ENCODE data around the gene KCNE2.
"Not testable (repeated sequence)": the region's sequence is repeated elsewhere in the genome, so short reads cannot be mapped to it uniquely, and the experiment has no call there.

The KCNE2 gene

DNA sequence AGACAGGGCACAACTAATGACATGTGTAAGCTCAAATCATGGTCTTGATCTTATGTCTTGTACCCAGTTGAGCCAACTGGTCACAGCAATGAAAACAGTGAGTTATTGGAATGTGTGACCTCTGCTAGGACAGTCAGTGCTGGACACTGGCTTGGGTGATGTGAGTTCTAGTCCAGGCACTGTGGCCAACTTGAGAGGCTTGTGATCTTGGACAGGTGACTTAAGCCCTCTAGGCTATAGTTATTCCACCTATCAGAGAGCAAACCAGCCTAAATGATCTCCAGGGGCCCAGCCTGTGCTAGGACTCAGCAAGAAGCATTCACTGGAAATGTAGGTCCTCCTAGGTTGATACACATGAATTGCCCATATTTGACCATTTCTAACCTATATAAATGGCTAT lies 1.1 kb downstream of the KCNE2 start:
- Mint-ChIP-seq H3K36me3 (ENCODE audit: low read depth) (no peaks in the 10 kb centered on the region), H3K9me3 (no peaks in the 10 kb centered on the region), H3K4me3 (no peak overlapping the region), H3K27me3 (peaks cover 17% of the 10 kb centered on the region), H3K27ac (no peak overlapping the region), H3K4me1 (ENCODE audit: low read depth) (peaks cover 8% of the 10 kb centered on the region)

DNA sequence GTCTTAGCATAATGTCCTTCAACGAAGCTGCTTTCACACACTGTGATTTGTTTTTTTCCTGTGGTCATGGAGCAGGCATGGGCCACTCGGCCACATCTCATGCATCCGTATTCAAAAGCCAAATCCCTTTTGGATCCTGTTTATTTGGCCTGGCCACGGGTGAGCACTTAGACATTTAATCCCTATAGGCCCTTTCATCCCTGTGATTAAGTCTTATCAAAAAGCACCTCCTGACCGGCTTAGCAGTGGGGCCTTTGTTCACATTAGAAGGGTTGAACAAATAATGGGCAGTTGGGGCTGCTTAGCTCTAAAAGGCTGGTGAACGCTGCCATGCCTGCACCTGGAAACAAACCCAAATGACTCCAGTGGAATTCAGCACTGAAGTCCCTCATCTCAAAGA lies 2.0 kb downstream of the KCNE2 start:
- no peak overlapping the region for H3K27ac Mint-ChIP-seq
- no peaks in the 10 kb centered on the region for H3K36me3 Mint-ChIP-seq (ENCODE audit: low read depth)
- peaks cover 12% of the 10 kb centered on the region for H3K27me3 Mint-ChIP-seq
- H3K4me3 Mint-ChIP-seq = no peak overlapping the region
- H3K9me3 Mint-ChIP-seq = no peaks in the 10 kb centered on the region
- peaks cover 8% of the 10 kb centered on the region for H3K4me1 Mint-ChIP-seq (ENCODE audit: low read depth)

DNA sequence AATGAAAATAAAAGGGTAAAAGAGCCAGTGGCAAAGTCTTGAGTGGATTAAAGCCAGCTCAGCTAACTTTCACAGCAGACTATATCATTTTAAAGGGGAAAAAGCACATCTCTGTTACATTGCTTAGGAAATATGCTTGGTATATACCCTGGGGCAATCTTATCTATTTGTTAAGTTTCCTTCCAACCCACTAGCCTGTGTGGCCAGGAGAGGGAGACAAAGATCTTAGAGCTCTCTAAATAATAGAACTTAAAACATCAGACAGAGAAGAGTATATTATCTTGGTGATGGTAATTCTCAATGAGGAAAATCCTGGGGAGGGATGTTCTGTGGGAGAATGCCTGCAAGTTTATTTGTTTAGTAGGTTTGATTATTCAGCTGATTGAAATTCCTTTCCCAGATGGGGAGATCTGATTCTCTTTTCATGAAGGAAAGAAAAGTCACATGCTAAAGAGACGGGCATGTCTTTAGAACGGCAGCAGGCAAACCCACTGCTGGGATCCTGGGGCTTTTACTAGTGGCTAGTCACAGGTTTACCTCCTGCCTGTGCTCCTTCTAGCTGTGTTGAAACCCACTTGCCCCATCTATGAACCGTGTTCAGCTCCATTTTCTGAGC lies 3.6 kb downstream of the KCNE2 start:
- H3K4me1 Mint-ChIP-seq (ENCODE audit: low read depth) = no peaks in the 10 kb centered on the region
- H3K4me3 Mint-ChIP-seq = no peak overlapping the region
- H3K9me3 Mint-ChIP-seq = no peaks in the 10 kb centered on the region
- H3K27me3 Mint-ChIP-seq = peaks cover 5% of the 10 kb centered on the region
- no peaks in the 10 kb centered on the region for H3K36me3 Mint-ChIP-seq (ENCODE audit: low read depth)
- no peak overlapping the region for H3K27ac Mint-ChIP-seq

DNA sequence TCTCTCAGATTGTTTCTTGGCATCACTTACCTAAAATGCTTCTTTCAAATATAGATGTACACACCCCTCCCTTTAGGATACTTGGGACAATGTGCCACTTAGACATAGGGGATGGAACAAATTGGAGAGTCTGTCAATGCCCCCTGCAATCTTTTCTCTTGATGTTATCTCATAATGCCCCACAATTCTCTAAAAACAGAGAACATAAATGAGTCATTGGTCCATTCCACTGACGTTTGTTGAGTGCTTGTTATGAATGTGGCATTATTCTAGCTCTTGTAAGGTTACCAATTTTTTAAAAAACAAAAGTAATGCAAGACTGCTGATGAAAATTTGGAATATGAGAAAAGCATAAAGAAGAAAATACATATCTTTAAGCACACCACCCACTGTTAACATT lies 5.9 kb downstream of the KCNE2 start:
- Mint-ChIP-seq H3K27me3 (peaks cover 5% of the 10 kb centered on the region), H3K36me3 (ENCODE audit: low read depth) (no peaks in the 10 kb centered on the region), H3K4me3 (no peak overlapping the region), H3K4me1 (ENCODE audit: low read depth) (no peaks in the 10 kb centered on the region), H3K27ac (no peak overlapping the region), H3K9me3 (no peaks in the 10 kb centered on the region)

DNA sequence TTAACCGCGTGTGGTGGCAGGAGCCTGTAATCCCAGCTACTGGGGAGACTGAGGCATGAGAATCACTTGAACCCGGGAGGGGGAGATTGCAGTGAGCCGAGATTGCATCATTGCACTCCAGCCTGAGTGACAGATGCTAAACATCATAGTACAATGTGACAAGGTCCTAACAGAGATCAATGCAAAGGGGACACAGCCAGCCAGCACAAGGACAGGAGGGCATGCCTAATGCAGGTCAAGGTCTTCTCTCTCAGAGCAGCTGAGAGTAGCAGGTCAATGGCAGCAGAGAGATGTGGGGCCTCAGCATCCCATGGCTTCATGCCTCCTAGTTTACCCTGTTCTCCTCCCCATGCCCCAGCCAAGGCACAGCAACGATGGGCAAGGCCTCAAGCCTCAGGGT lies 8.5 kb downstream of the KCNE2 start:
- H3K27ac Mint-ChIP-seq = no peak overlapping the region
- no peaks in the 10 kb centered on the region for H3K9me3 Mint-ChIP-seq
- H3K36me3 Mint-ChIP-seq (ENCODE audit: low read depth) = no peaks in the 10 kb centered on the region
- H3K4me3 Mint-ChIP-seq = no peak overlapping the region
- peaks cover 5% of the 10 kb centered on the region for H3K27me3 Mint-ChIP-seq
- no peaks in the 10 kb centered on the region for H3K4me1 Mint-ChIP-seq (ENCODE audit: low read depth)

DNA sequence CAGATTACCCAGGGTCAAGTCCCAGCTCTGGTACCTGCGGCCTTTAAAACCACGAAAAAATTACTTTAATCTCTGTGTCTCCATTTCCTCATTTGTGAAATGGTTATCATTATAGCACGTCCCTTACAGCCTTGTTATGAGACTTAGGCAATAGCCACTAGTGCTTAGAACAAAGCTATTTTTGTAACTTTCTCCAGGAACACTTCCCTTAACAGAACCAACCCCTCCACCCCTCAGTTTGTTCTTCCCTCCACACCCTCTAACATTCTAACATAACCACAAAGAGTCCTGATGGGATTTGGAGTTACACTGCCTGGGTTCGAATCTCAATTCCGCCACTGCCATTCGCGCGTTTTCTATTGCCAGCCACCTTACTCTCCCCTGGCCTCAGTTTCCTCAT lies 10.7 kb downstream of the KCNE2 start:
- H3K36me3 Mint-ChIP-seq (ENCODE audit: low read depth); H3K4me1 Mint-ChIP-seq (ENCODE audit: low read depth); H3K4me3 Mint-ChIP-seq; H3K9me3 Mint-ChIP-seq; H3K27me3 Mint-ChIP-seq; H3K27ac Mint-ChIP-seq: not testable (repeated sequence)

DNA sequence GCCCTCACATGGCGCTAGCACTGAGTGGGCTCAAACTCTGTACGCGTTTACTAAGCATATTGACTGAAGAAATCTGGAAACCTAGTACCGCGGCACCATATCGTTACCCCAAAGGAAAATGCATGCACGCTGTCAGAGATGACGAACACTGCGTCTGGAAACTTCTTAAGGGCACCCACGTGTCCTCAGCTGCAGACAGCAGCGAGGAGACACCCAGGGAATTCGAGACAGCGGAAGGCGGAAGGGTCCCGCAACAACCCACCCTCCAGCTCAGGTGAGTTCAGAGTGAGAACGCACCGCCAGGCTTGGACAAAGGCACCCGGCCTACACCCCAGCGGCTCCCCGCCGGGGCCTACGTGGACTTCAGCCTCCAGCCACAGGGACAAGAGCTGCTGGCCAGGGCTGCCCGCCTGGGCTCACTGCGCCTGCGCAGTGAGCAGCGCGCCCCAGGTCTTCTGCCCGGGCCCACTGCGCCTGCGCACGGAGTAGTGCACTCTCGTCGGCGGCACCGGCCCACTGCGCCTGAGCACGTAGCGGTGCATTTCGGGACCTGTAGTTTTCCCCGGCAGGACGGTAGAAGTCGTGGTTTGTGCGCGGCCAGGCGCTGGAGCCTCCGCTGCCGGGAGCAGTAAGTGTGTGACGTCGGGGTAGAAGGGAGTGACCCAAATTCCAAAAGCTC lies 11.3 kb downstream of the KCNE2 start, which contains the start of gene SMIM11:
Gene SMIM11, plus strand, starts transcription at position 568 of the 679 bp plus-strand sequence. CDS start 3,998 bp downstream, outside the sequence.
- H3K27me3 Mint-ChIP-seq; H3K36me3 Mint-ChIP-seq (ENCODE audit: low read depth); H3K4me1 Mint-ChIP-seq (ENCODE audit: low read depth); H3K9me3 Mint-ChIP-seq; H3K27ac Mint-ChIP-seq; H3K4me3 Mint-ChIP-seq: not testable (repeated sequence)

DNA sequence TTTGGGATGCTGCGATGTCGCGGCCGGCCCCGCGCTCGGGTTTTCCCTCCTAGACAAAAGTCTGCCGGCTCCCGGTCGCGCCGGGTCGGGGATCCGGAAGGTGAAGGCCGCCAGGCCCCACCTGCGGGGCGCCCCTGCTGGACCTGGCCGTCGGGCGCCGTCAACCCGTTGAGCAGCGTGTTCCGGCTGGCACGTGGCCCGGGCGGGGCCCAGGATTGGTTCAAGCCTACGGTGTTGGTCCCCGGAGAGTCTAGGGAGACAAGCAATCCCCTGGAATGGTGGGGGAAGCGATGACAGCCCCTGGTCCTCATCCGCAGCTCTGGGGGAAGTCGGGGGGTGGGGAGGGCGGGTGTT lies 11.8 kb downstream of the KCNE2 start:
- H3K4me1 Mint-ChIP-seq (ENCODE audit: low read depth); H3K4me3 Mint-ChIP-seq; H3K9me3 Mint-ChIP-seq; H3K27ac Mint-ChIP-seq; H3K36me3 Mint-ChIP-seq (ENCODE audit: low read depth); H3K27me3 Mint-ChIP-seq: not testable (repeated sequence)

DNA sequence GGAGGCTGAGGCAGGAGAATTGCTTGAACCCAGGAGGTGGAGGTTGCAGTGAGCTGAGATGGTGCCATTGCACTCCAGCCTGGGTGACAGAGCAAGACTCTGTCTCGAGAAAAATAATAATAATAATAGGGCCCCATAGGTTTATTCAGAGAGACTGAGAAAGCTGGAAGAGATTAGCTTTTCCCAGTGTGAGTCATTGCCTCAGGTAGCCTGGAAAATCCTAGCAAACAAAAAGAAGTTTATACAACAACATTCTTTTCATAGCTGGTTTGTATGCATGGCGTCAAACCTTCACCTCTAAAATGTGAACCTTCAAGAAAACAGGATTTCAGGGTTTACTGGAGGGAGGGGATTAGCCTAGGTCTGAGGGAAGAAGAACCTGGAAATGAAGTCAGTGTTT lies 19.3 kb downstream of the KCNE2 start:
- not testable (repeated sequence) for H3K9me3 Mint-ChIP-seq; H3K4me3 Mint-ChIP-seq; H3K4me1 Mint-ChIP-seq (ENCODE audit: low read depth); H3K36me3 Mint-ChIP-seq (ENCODE audit: low read depth); H3K27ac Mint-ChIP-seq; H3K27me3 Mint-ChIP-seq

DNA sequence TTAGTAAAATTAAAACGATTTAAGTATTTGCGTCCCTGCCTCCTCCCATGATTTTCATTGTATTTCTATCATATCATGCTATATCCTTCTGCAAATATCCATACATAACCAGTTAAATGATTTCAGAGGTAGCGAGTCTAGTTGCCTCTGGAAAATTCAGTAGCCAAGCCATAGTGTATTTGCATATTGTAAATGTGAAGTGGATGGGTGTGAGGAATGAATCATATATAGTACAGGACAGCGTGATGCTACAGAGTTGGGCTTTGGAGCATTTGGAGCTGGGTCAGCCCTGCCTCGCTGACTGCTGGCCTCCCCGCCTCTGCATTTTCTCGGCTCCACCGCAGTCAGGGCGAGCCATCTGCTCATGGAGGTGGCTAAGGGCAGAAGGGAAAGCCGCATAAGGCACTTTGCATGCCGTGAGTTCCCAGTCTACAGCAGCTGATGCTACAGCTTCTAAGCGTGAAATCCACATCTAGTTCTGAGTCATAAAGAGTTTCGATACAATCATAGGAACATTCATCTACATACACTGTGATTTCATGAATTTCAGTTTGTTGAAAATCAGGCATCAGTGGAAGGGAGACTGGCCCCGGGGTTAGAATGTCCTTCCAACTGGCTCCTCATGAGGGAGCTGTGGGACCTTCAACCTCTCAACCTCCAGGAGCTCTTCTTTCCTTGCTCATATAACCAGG lies 20.1 kb downstream of the KCNE2 start:
- not testable (repeated sequence) for H3K9me3 Mint-ChIP-seq; H3K4me1 Mint-ChIP-seq (ENCODE audit: low read depth); H3K36me3 Mint-ChIP-seq (ENCODE audit: low read depth); H3K27ac Mint-ChIP-seq; H3K27me3 Mint-ChIP-seq; H3K4me3 Mint-ChIP-seq

DNA sequence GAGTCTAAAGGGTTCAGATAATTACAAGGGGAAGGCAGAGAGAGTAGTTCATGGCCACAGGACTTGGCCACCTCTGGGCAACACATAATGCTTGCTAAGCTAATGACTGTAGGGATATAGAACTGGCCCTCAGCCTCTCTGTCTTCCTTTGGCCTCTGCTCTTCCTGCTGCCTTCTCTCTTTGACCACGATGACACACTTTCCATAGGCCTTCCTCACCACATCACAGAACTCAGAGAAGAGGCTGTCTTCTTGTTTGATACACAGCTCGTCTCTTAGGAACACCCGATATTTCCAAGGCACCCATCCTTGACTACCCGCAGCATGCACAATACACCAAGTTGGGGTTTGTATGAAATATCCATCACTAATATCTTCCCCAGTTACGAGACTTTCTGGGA lies 36.7 kb downstream of the KCNE2 start:
- H3K9me3 Mint-ChIP-seq; H3K36me3 Mint-ChIP-seq (ENCODE audit: low read depth); H3K27ac Mint-ChIP-seq; H3K4me3 Mint-ChIP-seq; H3K4me1 Mint-ChIP-seq (ENCODE audit: low read depth); H3K27me3 Mint-ChIP-seq: not testable (repeated sequence)

DNA sequence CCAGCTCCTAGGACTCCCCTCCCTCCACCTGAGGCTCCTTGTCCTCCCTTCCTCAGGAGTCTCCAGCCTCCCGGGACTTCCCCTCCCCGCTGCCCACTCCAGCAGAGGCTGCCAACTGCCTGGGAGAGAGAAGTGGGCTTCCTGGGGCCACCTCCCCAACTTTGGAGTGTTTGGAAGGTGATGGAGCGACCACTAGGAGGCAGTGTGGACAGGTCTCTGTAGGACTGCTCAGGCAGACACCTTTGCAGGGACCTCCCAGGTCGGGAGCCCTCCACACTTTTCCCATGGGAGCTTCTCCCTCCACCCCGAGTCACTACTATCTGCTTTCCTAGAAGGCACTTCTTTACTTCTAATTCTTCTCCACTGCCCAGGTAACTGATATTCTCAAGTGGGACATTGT lies 40.9 kb downstream of the KCNE2 start:
- not testable (repeated sequence) for H3K4me1 Mint-ChIP-seq (ENCODE audit: low read depth); H3K9me3 Mint-ChIP-seq; H3K36me3 Mint-ChIP-seq (ENCODE audit: low read depth); H3K27me3 Mint-ChIP-seq; H3K4me3 Mint-ChIP-seq; H3K27ac Mint-ChIP-seq

DNA sequence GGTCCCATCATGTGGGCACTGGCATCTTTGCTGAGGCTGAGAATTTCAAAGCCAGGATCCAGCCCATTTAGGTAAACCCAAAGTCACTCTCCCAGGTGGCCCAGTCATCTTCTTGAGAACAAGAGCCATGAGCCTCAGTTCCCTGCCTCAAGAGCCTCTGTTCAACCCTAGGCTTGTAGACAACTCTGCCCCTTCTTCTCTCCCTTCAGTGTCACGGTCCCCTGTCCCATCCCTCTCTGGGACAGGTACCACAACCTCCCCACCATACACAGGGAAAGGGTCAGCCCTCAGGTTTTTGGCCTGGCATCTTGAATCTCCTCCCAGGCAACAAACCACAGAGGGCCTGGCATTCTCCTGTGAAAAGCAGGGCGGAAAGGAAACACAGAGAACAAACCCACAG lies 41.9 kb downstream of the KCNE2 start:
- not testable (repeated sequence) for H3K9me3 Mint-ChIP-seq; H3K27ac Mint-ChIP-seq; H3K4me1 Mint-ChIP-seq (ENCODE audit: low read depth); H3K4me3 Mint-ChIP-seq; H3K27me3 Mint-ChIP-seq; H3K36me3 Mint-ChIP-seq (ENCODE audit: low read depth)

DNA sequence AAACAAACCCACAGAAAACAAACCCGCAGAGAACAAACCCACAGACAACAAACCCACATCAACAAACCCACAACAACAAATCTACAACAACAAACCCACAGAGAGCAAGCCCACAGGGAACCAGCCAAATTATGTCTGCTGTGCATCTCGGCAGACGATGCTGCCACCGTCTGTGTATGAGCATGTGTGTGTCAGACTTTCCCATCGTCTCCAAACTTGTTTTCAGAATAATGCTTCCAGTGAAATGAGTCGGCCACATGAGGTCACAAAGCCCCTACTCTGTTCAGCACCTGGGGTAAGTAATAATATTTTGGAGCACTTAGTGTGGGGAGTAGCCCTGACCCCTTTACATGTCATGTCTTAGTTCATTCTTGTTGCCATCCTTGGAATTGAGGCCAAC lies 42.3 kb downstream of the KCNE2 start:
- not testable (repeated sequence) for H3K9me3 Mint-ChIP-seq; H3K27me3 Mint-ChIP-seq; H3K27ac Mint-ChIP-seq; H3K36me3 Mint-ChIP-seq (ENCODE audit: low read depth); H3K4me1 Mint-ChIP-seq (ENCODE audit: low read depth); H3K4me3 Mint-ChIP-seq

DNA sequence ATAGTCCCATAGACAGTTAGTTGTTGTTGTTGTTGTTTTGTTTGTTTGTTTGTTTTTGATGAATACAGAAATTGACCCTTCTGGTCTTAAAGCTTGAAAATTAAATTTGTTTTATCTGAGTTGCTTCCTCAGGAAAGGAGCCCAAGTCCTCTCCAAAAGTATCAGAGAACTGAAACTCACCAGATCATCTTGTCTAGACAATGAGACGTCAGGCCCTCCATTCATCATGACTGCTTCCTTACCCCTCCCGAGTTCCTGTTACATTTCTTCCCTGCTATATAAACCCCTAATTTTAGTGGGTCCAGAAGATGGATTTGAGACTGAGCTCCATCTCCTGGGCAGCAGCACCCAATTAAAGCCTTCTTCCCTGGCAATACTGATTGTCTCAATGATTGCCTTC lies 42.9 kb downstream of the KCNE2 start:
- H3K36me3 Mint-ChIP-seq (ENCODE audit: low read depth); H3K27ac Mint-ChIP-seq; H3K4me3 Mint-ChIP-seq; H3K4me1 Mint-ChIP-seq (ENCODE audit: low read depth); H3K27me3 Mint-ChIP-seq; H3K9me3 Mint-ChIP-seq: not testable (repeated sequence)

DNA sequence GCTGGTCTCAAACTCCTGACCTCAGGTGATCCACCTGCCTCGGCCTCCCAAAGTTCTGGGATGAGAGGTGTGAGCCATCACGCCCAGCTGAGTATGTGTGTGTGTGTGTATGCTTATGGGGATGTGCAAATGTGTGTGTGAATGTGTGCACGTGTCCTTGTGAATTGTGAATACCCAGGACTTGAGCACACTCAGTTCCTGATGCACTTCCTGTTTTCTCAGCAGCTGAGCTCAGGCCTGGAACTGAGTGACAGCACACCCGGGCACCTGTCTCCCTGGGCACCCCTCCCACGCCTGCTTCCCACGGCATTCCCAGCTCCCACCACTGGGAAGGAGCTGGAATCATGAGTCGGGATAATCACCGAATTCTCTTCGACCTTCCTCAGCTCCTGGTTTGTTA lies 43.5 kb downstream of the KCNE2 start:
- H3K36me3 Mint-ChIP-seq (ENCODE audit: low read depth); H3K27me3 Mint-ChIP-seq; H3K9me3 Mint-ChIP-seq; H3K4me1 Mint-ChIP-seq (ENCODE audit: low read depth); H3K4me3 Mint-ChIP-seq; H3K27ac Mint-ChIP-seq: not testable (repeated sequence)
